Stromal cell of bone marrow (primary cell): ENCODE measurements around the gene PAM16.

Experiments
- DNase-seq: peaks from one replicate; pipeline ENCODE4 v3.0.0-alpha.2; 2012; ENCODE audit warnings: low read depth

Gene PAM16

DNA sequence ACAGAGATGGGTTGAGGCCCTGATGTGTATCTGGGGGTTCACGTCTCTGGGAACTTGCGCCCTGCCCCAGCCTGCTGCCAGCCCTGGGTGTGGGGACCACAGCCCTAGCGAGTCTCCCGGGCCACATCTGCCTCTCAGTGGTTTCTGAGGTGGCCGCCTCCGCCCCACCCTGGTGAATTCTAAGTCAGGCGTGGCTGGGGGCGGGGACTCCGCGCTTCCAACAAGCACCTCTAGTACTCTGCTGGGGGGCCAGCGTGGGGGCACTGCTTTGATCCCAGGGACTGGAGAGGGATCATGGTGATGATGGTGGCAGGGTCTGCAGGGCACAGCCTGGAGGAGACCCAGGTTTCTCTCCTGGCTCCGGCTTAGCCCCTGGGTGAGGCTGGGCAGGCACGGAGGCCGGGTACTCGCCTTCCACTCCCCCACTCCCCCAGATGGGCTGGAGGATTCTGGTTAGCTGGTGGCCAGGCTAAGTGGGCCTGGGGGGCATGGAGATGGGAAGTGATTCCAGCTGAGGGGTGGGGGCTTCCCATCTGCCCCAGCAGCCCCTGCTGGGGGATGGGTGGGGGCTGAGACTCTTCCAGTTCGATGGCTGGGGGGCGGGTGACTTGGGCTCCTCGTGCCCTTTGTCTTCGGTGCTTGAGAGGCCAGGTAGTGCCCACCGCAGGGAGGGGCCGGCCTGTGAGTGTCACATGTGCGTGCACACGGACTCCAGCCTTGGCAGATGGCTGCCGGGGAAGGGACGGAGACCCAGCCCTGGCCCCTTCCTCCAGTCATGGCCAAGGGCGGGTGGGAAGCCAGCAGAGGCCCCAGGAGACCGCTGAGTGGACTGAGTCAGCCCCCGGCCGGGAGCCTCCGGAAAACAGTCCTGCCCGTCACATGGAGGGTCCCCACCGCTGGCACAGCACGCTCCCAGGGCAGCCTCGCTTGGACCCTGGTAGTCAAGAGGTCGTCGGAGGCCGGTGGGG, 31.4 kb downstream of the PAM16 start:
- no peak for DNase-seq

DNA sequence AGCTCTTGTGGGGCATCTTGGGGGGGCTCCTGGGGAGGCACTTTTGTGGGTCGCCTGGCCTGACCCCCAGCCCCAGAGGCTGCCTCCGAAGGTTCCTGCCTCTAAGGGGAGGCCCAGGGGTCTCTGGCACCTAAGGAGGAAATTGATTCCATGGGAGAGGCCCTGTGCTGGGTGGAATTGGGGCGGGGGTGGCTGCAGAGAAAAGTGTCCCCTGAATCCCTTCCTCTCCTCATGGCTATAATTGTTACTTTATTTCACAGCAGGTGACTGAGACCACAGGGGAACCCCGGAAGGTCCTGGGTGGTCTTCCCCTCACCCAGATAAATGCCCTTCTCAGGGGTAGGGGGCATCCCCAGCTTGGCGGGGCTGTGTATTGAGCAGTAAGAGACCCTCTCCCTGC, 32.2 kb downstream of the PAM16 start:
- DNase-seq = no peak

DNA sequence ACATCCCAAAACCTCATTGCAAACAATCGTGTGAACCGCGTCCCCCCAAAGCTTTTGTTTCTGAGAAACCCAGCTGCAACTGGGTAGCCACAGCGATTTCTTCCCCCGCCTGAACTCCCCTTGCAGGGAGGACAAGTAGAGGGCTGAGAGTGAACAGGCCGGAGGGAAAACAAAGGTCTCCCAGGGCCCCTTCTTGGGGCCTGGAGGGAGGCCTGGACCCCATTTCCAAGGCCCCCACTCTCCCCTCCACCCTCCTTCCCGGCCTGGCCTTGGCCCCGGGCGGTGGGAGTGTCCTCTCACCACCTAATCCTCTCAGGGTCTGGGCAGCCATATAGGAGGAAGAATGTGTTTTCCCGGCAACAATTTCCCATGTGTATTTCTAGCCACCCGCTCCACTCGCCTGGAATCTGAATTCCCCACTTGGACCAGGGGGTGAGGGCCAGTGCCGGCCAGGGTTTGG, 32.6 kb downstream of the PAM16 start:
- DNase-seq = no peak

DNA sequence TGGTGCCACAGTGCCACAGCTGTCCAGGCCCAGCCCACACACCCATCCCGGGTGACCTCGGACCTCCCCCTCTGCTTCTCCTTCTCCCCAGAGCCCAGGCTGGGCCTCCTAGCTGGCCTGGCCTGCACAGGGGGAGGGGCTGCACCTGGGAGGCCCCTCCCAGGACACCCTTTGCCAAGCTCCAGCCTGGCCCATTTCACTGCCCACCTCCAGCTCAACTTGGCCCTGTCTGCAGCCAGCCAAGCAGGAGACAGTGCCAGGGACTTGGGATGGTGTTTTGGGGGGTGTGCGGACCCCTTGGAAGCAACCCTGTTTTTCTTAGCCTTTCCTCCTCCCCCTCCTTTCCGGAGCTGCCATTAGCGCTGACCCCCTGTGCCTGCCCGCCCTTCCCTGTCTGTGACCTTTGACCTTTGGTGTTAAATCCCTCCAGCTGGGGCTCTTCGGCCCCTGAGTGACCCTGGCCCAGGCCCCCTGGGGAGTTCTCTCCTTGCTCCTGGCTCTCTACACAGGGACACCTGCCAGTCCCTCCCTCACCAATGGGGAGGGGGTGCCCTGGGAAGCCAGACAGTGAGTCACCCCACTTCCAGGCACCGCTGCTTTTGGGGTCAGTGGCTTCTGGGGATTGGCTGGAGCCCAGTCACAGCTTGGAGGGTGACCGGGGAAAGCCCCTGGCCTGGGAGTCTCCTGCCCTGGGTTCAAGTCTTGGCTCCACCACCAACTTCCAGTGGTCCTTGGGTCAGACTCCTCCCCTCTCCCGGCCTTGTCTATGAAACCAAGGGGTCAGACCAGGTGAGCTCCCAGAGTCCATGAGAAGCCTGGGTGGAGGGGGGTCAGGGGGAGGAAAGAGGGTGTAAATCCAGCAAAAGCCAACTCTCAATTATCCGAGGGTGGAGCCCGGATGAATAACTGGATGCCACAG, 33.3 kb downstream of the PAM16 start:
- DNase-seq = no peak

GRCh38 chr16:4316864-4317531, 34.1 kb downstream of the PAM16 start:
- no peak for DNase-seq

DNA sequence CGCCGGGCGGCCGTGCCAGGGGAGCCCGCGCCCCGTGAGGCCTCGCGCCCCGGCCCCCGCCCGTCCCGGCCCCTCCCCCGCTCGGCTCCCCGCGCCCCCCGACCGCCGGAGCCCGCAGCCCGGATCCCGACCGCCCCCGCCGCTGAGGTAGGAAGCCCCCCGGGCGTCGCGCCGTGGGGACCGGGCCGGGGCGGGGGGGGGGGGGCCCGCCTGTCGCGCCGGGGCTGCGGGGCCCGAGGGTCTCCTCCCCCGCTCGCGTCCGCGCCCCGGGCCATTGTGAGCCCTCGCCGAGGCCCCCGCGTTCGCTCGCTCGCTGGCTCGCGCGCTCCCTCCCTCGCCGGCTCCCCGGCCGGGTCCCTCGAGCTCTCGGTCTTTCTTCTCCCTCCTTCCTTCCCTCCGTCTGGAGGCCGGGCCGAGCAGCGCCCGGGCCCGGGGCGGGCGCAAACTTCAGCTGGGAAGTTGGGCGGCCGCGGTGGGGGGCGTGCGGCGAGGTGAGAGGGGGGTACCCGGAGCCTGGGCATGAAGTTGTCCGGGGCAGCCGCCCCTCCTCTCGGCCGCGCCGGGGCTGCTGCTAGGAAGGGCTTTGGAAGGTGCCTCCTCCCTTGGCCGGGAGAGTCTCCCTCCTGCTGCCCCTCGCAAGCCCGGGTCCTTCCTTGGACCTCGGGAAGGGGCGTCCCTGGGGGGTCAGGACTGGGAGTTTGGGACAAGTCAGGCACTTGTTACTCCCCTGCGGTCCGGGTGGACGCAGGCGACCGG, 34.8 kb downstream of the PAM16 start:
- DNase-seq = no peak

DNA sequence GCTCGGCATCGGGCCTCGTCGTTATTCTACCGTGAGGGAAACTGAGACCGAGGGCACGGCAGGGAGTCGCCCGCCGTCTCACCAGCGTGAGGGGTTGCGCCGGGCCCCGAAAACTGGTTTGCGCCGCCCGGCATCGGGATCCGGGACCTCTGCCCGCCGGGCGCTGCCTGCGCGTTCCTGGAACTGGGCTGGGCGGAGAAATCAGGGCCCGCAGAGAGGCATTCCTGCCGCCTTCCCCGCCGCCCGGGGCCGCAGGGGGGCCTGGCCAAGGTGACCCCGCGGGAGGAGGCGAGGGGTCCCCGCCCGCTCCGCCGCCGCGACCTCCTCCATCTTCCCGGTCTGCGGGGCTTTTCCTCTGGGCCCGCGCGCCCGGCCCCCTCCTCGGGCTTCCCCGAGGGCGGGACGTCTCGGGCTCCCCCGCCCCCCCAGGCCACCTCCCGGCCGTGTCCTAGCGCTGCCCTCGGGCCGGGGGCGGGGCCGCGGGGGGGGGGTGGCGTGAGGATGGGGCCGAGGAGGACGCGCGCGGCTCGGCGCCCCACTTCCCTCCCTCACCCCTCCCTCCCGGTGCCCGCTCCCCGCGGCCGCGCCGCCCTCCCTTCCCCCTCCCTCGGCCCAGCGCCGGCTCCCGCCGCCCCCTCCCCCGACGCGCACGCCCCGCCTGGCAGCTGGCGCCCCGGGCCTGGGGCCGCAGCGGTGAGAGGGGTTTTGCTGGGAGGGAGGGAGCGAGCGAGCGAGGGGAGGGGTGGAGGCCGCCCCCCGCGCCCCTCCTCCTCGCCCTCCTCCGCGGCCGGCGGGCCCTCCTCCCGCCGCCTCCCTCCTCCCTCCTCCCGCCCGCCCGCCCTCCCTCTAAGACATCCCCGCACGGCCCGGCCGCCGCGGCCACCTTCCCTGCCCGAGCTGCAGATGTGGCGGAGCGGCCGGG, 35.7 kb downstream of the PAM16 start, which contains the start of gene GLIS2:
TSS of gene GLIS2 (plus strand) at position 882 of the 922 bp plus-strand sequence. CDS start 16,214 bp downstream, outside the sequence.
- DNase-seq = no peak

- DNase-seq = no peak
These were observed 36.5 kb downstream of the PAM16 start for GRCh38 chr16:4314532-4315185.

DNA sequence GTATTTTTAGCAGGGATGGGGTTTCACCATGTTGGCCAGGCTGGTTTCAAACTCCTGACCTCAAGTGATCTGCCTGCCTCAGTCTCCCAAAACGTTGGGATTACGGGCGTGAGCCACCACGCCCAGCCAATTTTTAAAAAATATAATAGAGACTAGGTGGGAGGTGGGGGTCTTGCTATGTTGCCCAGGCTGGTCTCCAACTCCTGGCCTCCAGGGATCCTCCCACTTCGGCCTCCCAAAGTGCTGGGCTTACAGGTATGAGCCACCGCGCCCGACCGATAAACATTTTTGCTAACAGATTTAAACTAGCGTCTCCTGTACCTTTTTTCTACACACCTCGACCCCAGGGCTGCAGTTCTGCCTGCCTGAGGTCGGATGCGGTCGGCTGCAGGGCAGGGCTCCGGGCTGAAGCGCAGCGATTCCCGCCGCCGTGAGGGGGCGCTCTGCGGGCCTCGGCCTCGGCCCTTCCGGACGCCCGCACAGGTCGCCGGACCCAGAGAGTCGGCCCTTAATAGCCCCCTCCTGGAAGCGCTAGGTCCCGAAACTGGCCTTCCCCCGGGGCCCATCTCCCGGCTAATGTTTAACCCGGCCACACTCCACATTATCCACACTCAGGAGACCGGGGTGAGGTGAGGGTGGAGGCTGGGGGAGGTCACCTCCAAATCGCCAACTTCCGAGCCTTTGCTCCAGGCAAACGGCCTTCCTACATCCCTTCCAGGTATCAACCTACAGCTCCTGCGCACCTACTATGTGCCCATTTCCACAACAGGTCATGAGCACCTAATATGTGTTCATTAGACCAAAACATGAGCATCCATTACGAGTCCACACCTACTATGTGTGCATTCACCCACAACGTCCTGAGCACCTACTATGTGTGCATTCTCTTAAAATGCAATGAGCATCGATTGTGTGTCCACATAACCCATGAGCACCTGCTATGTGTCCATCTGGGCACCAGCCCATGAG, 37.3 kb downstream of the PAM16 start:
- no peak for DNase-seq

- peak; percentile 85 for DNase-seq
These were observed 41.3 kb downstream of the PAM16 start for GRCh38 chr16:4309833-4310266.

DNA sequence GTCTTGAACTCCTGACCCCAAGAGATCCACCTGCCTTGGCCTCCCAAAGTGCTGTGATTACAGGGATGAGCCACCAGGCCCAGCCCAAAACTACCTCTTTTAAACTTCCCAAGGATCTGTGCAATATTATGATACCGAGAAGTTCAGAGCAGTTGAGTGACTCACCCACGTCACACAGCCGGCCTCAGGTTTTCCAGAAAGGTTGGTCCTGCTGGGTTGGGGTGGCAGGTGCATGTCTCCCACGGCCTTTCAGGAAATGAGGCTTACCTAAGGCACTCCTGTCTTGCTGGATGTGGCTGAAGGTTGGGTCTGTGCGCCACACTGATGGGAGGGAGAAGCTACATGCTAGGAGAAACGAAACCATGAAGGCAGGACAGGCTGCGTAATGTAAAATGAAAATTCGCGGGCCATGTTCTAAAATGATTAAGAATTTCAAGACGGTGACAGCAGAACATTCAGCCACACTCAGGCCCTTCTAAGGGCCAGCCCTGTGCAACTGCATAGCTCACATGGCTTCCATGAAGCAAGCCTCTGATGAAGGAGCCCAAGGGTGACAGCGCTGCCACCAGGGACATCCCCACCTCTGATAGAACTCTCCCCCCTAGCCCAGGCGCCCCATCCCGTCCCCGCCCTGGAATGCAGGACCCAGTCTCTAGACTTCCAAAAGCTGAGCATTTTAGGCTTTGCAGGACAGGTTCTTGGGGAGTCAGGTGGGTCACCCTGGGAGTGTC, 41.9 kb downstream of the PAM16 start:
- DNase-seq = no peak

- peak; percentile 79 for DNase-seq
These were observed 43.7 kb downstream of the PAM16 start for GRCh38 chr16:4307215-4308037.

GRCh38 chr16:4306470-4307214, 44.5 kb downstream of the PAM16 start:
- no peak for DNase-seq

DNA sequence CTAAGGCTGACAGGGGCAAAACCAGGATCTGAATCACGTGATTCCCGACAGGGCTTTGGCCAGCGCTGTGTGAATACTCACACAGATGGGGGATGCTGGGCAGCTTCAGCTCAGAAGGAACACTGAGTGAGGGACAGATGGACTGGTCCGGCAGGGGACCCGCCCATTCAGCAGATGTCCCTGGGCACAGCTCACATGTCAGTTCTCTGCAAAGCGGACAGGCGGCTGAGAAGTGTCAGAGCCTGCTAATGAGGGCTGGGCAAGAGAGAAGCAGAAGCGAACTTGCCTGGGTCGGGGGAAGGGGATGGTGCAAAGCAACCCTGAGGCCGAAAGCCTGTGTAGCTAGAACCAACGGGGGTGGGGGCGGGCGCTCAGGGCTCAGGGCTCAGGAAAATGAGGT, 47.1 kb downstream of the PAM16 start:
- no peak for DNase-seq

GRCh38 chr16:4301968-4302367, 49.2 kb downstream of the PAM16 start:
- no peak for DNase-seq

GRCh38 chr16:4301177-4301576, 49.9 kb downstream of the PAM16 start:
- no peak for DNase-seq
